ENCODE data around the gene DEFB118. TPM values are rescaled to one million over a fixed set of nuclear protein-coding genes. Genes with fewer than 3 reads are reported as not detected.

Gene DEFB118
- total RNA-seq, 4 donors from 2014 or later = not detected

- TF ChIP-seq, protein P1, sequence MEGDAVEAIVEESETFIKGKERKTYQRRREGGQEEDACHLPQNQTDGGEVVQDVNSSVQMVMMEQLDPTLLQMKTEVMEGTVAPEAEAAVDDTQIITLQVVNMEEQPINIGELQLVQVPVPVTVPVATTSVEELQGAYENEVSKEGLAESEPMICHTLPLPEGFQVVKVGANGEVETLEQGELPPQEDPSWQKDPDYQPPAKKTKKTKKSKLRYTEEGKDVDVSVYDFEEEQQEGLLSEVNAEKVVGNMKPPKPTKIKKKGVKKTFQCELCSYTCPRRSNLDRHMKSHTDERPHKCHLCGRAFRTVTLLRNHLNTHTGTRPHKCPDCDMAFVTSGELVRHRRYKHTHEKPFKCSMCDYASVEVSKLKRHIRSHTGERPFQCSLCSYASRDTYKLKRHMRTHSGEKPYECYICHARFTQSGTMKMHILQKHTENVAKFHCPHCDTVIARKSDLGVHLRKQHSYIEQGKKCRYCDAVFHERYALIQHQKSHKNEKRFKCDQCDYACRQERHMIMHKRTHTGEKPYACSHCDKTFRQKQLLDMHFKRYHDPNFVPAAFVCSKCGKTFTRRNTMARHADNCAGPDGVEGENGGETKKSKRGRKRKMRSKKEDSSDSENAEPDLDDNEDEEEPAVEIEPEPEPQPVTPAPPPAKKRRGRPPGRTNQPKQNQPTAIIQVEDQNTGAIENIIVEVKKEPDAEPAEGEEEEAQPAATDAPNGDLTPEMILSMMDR (IDR thresholded peaks at IDR 0.05) = no peak
Measured at GRCh38 chr20:31415653-31416052, 47.3 kb downstream of the DEFB118 start.

DNA sequence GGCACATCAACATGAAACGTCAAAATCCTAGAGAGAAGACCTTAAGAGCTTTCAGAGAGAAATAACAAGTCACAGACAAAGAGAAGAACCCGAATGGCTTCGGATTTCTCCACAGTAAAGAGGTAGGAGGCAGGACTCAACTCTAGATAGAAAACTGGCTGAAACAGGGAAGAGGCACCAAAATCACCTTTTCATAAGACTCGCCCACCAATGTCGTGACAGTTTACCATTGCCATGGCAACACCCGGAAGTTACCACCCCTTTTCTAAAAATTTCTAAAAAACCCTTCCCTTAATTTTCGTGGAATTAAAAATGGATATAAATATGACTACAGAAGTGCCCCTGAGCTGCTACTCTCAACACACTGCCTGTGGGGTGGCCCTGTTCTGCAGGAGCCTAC is 49.9 kb downstream of the DEFB118 start:
- no peak for ATAC-seq (ENCODE audit: low FRiP score)
- TF ChIP-seq, protein P1 (IDR thresholded peaks at IDR 0.05) = no peak
- no peak for DNase-seq (ENCODE audit: low spot score)

More at GRCh38 chr20:31415653-31416052, 47.3 kb downstream of the DEFB118 start:
- no peak for DNase-seq (ENCODE audit: low spot score)
- ATAC-seq (ENCODE audit: low FRiP score) = no peak

Small RNAs within 50 kb of the gene (small RNA-seq; reads per million reads assigned to genes)
- gene DEFB117 (not detected), gene RF00561 (not detected), gene RNA5SP480 (not detected)

Other genes starting within 250 kb of the DEFB118 start
- gene DEFB115, start 110.9 kb upstream of the DEFB118 start, total RNA-seq = not detected
- not detected for gene DEFB116, start 60.0 kb upstream of the DEFB118 start, total RNA-seq
- gene DEFB119, start 22.0 kb downstream of the DEFB118 start, total RNA-seq = not detected
- gene DEFB121, start 37.6 kb downstream of the DEFB118 start, total RNA-seq = not detected
- gene DEFB123, start 72.0 kb downstream of the DEFB118 start, total RNA-seq = not detected
- 1 to 10 TPM in 1 of 4 donors, not detected in 3; 2.7 TPM for gene DEFB124, start 106.5 kb downstream of the DEFB118 start, total RNA-seq
- gene REM1, start 106.7 kb downstream of the DEFB118 start, total RNA-seq = 10 to 100 TPM in 1 of 4 donors, 1 to 10 TPM in 2, not detected in 1; 1.6 to 12.3 (median 4.0) TPM
- 100 to 1,000 TPM in 1 of 4 donors, 10 to 100 TPM in 3; 59.7 to 113 (median 83.4) TPM for gene HM13, start 145.8 kb downstream of the DEFB118 start, total RNA-seq
- gene ID1, start 236.7 kb downstream of the DEFB118 start, total RNA-seq = 100 to 1,000 TPM; 437 to 878 (median 612) TPM

Data from omental fat pad (tissue), 4 donors.